Breast epithelium (tissue), 3 donors: ENCODE data around the gene PIEZO1.

Experiments used
- POLR2A ChIP-seq: fragments of 450-650 bp; IDR thresholded peaks from one replicate; pipeline ENCODE4 v1.6.1; 2016; ENCODE audit warnings: antibody characterized with exemption, mild to moderate bottlenecking, moderate library complexity
- POLR2AphosphoS5 ChIP-seq, 3 donors: sonication (generic); formaldehyde crosslinking; IDR thresholded peaks; one replicate each; pipeline ENCODE4 v1.6.1; 2017; ENCODE audit warnings: antibody characterized with exemption in 3 of 3
- TF ChIP-seq, protein P1 (sequence below), 3 donors: fragments of 450-650 bp; IDR thresholded peaks; one replicate each; pipeline ENCODE4 v1.5.1; 2016 to 2017; ENCODE audit warnings: antibody characterized with exemption in 3 of 3, mild to moderate bottlenecking in 3 of 3, moderate library complexity in 3 of 3

GRCh38 chr16:88722784-88723506 is 62.1 kb downstream of the PIEZO1 start:
- TF ChIP-seq, protein P1, sequence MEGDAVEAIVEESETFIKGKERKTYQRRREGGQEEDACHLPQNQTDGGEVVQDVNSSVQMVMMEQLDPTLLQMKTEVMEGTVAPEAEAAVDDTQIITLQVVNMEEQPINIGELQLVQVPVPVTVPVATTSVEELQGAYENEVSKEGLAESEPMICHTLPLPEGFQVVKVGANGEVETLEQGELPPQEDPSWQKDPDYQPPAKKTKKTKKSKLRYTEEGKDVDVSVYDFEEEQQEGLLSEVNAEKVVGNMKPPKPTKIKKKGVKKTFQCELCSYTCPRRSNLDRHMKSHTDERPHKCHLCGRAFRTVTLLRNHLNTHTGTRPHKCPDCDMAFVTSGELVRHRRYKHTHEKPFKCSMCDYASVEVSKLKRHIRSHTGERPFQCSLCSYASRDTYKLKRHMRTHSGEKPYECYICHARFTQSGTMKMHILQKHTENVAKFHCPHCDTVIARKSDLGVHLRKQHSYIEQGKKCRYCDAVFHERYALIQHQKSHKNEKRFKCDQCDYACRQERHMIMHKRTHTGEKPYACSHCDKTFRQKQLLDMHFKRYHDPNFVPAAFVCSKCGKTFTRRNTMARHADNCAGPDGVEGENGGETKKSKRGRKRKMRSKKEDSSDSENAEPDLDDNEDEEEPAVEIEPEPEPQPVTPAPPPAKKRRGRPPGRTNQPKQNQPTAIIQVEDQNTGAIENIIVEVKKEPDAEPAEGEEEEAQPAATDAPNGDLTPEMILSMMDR (IDR thresholded peaks at IDR 0.05) = no peak
- TF ChIP-seq POLR2A (no peak), POLR2AphosphoS5 (IDR thresholded peaks at IDR 0.05) (no peak)
